HL-60 (cell line): Measurements from ENCODE around the gene MSL1.

Experiments
- DNase-seq, 2 experiments: peaks; one replicate each; pipeline ENCODE4 v3.0.0-alpha.2; 2010 to 2020; ENCODE audit warnings: low read depth in 1 of 2, low spot score in 1 of 2
- H3K27ac ChIP-seq: fragments of 250-450 bp; sonication (Bioruptor Pico); replicated peaks from 2 replicates; pipeline ENCODE4 v1.5.1; 2020; ENCODE audit warnings: mild to moderate bottlenecking, moderate library complexity
- H3K27me3 ChIP-seq: fragments of 250-450 bp; sonication (Bioruptor Pico); 2 replicates; pipeline ENCODE4 v1.5.1; 2021; ENCODE audit warnings: mild to moderate bottlenecking, moderate library complexity; ENCODE audit not compliant: insufficient read depth, poor library complexity, severe bottlenecking
- H3K4me3 ChIP-seq: replicated peaks from 2 replicates; pipeline ENCODE4 v1.5.1; 2011; ENCODE audit warnings: mild to moderate bottlenecking, control low read depth, low read length; ENCODE audit not compliant: insufficient read depth
- CTCF ChIP-seq: IDR thresholded peaks from one replicate; pipeline ENCODE4 v1.5.1; 2011; ENCODE audit warnings: low read length, control low read depth, inconsistent platforms; ENCODE audit not compliant: insufficient read depth
- GABPA ChIP-seq: IDR thresholded peaks from 2 replicates; pipeline ENCODE4 v1.6.1; 2012; ENCODE audit warnings: low read depth
- POLR2AphosphoS5 ChIP-seq: IDR thresholded peaks from 2 replicates; pipeline ENCODE4 v1.6.1; 2012; ENCODE audit warnings: low read depth
- REST ChIP-seq: IDR thresholded peaks from 2 replicates; pipeline ENCODE4 v1.6.1; 2012; ENCODE audit warnings: low read depth; ENCODE audit not compliant: insufficient replicate concordance
- SPI1 ChIP-seq: IDR thresholded peaks from 2 replicates; pipeline ENCODE4 v1.6.1; 2012; ENCODE audit warnings: low read depth, mild to moderate bottlenecking, borderline replicate concordance

MSL1 gene

GRCh38 chr17:40124279-40125141, 2.7 kb downstream of the MSL1 start:
- no peaks in the 10 kb centered on the region for H3K27me3 ChIP-seq
- DNase-seq: peak in 1 of 2 experiments; percentile 48
- H3K4me3 ChIP-seq: peak overlapping the region; percentile 88
- no peak for TF ChIP-seq GABPA
- peak overlapping the region; percentile 90 for H3K27ac ChIP-seq

DNA sequence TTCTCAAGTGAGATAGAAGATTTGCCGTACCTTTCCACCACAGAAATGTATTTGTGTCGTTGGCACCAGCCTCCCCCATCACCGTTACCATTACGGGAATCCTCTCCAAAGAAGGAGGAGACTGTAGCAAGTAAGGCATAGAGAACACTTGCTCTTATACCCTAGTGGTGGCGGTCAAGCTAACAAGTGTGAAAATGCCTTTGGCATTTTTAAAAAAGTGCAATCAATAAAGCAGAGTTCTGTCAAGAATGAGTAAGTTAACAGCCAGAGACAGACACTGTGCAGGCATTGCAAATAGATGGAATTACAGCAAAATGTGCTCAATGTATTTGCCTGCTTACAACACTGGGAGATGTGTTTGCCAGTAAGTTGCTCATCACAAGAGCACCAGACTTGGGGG, 7.7 kb downstream of the MSL1 start:
- TF ChIP-seq REST: no peak
- TF ChIP-seq SPI1: no peak
- TF ChIP-seq CTCF: no peak
- no peak for TF ChIP-seq GABPA
- no peak for TF ChIP-seq POLR2AphosphoS5
- no peak for DNase-seq
- H3K4me3 ChIP-seq: no peak overlapping the region
- H3K27ac ChIP-seq: peak overlapping the region; percentile 71
- H3K27me3 ChIP-seq: no peaks in the 10 kb centered on the region

GRCh38 chr17:40130352-40131042, 8.7 kb downstream of the MSL1 start:
- H3K27ac ChIP-seq: peak overlapping the region; percentile 71
- H3K27me3 ChIP-seq: no peaks in the 10 kb centered on the region
- DNase-seq: peak; percentile 89 to 95
- no peak overlapping the region for H3K4me3 ChIP-seq
- TF ChIP-seq SPI1: peak; percentile 42; the same call in 1 of the 2 replicates
- peak; percentile 78 for TF ChIP-seq POLR2AphosphoS5
- no peak for TF ChIP-seq GABPA
- TF ChIP-seq REST: no peak
- no peak for TF ChIP-seq CTCF

- H3K4me3 ChIP-seq: no peak overlapping the region
- H3K27ac ChIP-seq: no peak overlapping the region
- no peaks in the 10 kb centered on the region for H3K27me3 ChIP-seq
- no peak for DNase-seq
- no peak for TF ChIP-seq POLR2AphosphoS5
- no peak for TF ChIP-seq GABPA
- TF ChIP-seq SPI1: no peak
- TF ChIP-seq REST: no peak
- no peak for TF ChIP-seq CTCF
Observed at GRCh38 chr17:40134184-40134583, 12.4 kb downstream of the MSL1 start.
